HEK293 (cell line): ENCODE data around the gene ADAMTSL3.

Source experiments
- CTCF ChIA-PET: fragments of 350-600 bp; formaldehyde crosslinking; extraction: SDS; loops from one replicate; lab custom pipeline; 2021; ENCODE audit warnings: antibody characterized with exemption; lab: Yijun Ruan, JAX
- POLR2A ChIA-PET: fragments of 300-600 bp; formaldehyde crosslinking; extraction: SDS; loops from one replicate; lab custom pipeline; 2020; ENCODE audit warnings: antibody characterized with exemption, inconsistent platforms; lab: Yijun Ruan, JAX
- H3K27ac ChIP-seq: fragments of 200-500 bp; sonication (Bioruptor generic); 2 replicates; pipeline ENCODE4 v1.5.1; 2014; ENCODE audit warnings: low read depth, low read length, control low read depth, inconsistent platforms; ENCODE audit errors: extremely low read depth
- H3K36me3 ChIP-seq, 2 experiments: fragments of 200-500 bp in 1 of 2; sonication (Bioruptor generic) in 1 of 2; 1 replicate in 1 of 2; 2 replicates in 1 of 2; pipeline ENCODE4 v1.5.1; 2014 to 2017; ENCODE audit warnings: inconsistent platforms in 2 of 2, low read length in 2 of 2; ENCODE audit not compliant: control insufficient read depth in 2 of 2, insufficient read depth in 1 of 2
- H3K4me1 ChIP-seq: fragments of 200-500 bp; sonication (Bioruptor generic); 2 replicates; pipeline ENCODE4 v1.5.1; 2014; ENCODE audit warnings: mild to moderate bottlenecking, low read length, inconsistent platforms; ENCODE audit not compliant: control insufficient read depth, insufficient read depth
- H3K4me3 ChIP-seq: 2 replicates; pipeline ENCODE4 v1.5.1; 2011; ENCODE audit warnings: low read depth, mild to moderate bottlenecking, control low read depth, low read length, moderate library complexity
- H3K9me3 ChIP-seq: fragments of 200-500 bp; sonication (Bioruptor generic); 2 replicates; pipeline ENCODE4 v1.5.1; 2014; ENCODE audit warnings: low read depth, low read length, inconsistent platforms; ENCODE audit not compliant: control insufficient read depth, insufficient read depth
- KLF9 ChIP-seq: fragments of 450-650 bp; formaldehyde crosslinking; IDR thresholded peaks from 2 replicates; pipeline ENCODE4 v1.5.1; 2016; ENCODE audit warnings: missing biosample characterization, missing genetic modification characterization, low read depth
- MZF1 ChIP-seq: fragments of 450-650 bp; formaldehyde crosslinking; IDR thresholded peaks from 2 replicates; pipeline ENCODE4 v1.5.1; 2017; ENCODE audit warnings: missing biosample characterization, missing genetic modification characterization, borderline replicate concordance
- YY2 ChIP-seq: fragments of 450-650 bp; formaldehyde crosslinking; IDR thresholded peaks from 2 replicates; pipeline ENCODE4 v1.5.1; 2016; ENCODE audit warnings: missing biosample characterization, missing genetic modification characterization
- ZBTB48 ChIP-seq: fragments of 450-650 bp; formaldehyde crosslinking; IDR thresholded peaks from 2 replicates; pipeline ENCODE4 v1.5.1; 2016; ENCODE audit warnings: missing biosample characterization, missing genetic modification characterization
- ZFHX2 ChIP-seq: fragments of 450-650 bp; formaldehyde crosslinking; conservative IDR thresholded peaks from 2 replicates; pipeline ENCODE4 v1.5.1; 2016; ENCODE audit warnings: missing biosample characterization, missing genetic modification characterization
- ZNF148 ChIP-seq: fragments of 450-650 bp; formaldehyde crosslinking; IDR thresholded peaks from 2 replicates; pipeline ENCODE4 v1.5.0; 2017; ENCODE audit warnings: missing biosample characterization, missing genetic modification characterization, borderline replicate concordance
- ZNF266 ChIP-seq: fragments of 450-650 bp; formaldehyde crosslinking; IDR thresholded peaks from 2 replicates; pipeline ENCODE4 v1.5.1; 2016; ENCODE audit warnings: missing biosample characterization, missing genetic modification characterization, low read depth
- ZNF302 ChIP-seq: fragments of 450-650 bp; formaldehyde crosslinking; IDR thresholded peaks from 2 replicates; pipeline ENCODE4 v1.5.1; 2016; ENCODE audit warnings: missing biosample characterization, missing genetic modification characterization, low read depth
- ZNF350 ChIP-seq: fragments of 450-650 bp; formaldehyde crosslinking; IDR thresholded peaks from 2 replicates; pipeline ENCODE4 v1.5.0; 2017; ENCODE audit warnings: missing biosample characterization, mild to moderate bottlenecking, missing genetic modification characterization
- ZNF416 ChIP-seq: fragments of 450-650 bp; formaldehyde crosslinking; IDR thresholded peaks from 2 replicates; pipeline ENCODE4 v1.5.1; 2016; ENCODE audit warnings: missing biosample characterization, missing genetic modification characterization
- ZNF48 ChIP-seq: fragments of 450-650 bp; formaldehyde crosslinking; IDR thresholded peaks from 2 replicates; pipeline ENCODE4 v1.5.1; 2016; ENCODE audit warnings: missing biosample characterization, missing genetic modification characterization
- ZNF548 ChIP-seq: fragments of 450-650 bp; formaldehyde crosslinking; IDR thresholded peaks from 2 replicates; pipeline ENCODE4 v1.5.1; 2016; ENCODE audit warnings: missing biosample characterization, missing genetic modification characterization
- ZNF571 ChIP-seq: fragments of 450-650 bp; formaldehyde crosslinking; IDR thresholded peaks from 2 replicates; pipeline ENCODE4 v1.5.0; 2017; ENCODE audit warnings: missing biosample characterization, missing genetic modification characterization
- ZNF580 ChIP-seq: fragments of 450-650 bp; formaldehyde crosslinking; IDR thresholded peaks from 2 replicates; pipeline ENCODE4 v1.5.1; 2016; ENCODE audit warnings: missing biosample characterization, missing genetic modification characterization
- ZNF670 ChIP-seq: fragments of 450-650 bp; formaldehyde crosslinking; IDR thresholded peaks from 2 replicates; pipeline ENCODE4 v1.5.1; 2016; ENCODE audit warnings: missing biosample characterization, missing genetic modification characterization, low read depth
- ZNF791 ChIP-seq: fragments of 450-650 bp; formaldehyde crosslinking; IDR thresholded peaks from 2 replicates; pipeline ENCODE4 v1.5.1; 2016; ENCODE audit warnings: missing biosample characterization, missing genetic modification characterization
- TF ChIP-seq, protein P1 (sequence below): IDR thresholded peaks from 2 replicates; pipeline ENCODE4 v1.6.1; 2011; ENCODE audit warnings: mild to moderate bottlenecking, low read depth, low read length, borderline replicate concordance
- TF ChIP-seq, protein P2 (sequence below): fragments of 450-650 bp; formaldehyde crosslinking; IDR thresholded peaks from 2 replicates; pipeline ENCODE4 v1.5.1; 2016; ENCODE audit warnings: missing biosample characterization, missing genetic modification characterization
- TF ChIP-seq, protein P3 (sequence below): fragments of 450-650 bp; formaldehyde crosslinking; IDR thresholded peaks from 2 replicates; pipeline ENCODE4 v1.5.1; 2017; ENCODE audit warnings: missing biosample characterization, missing genetic modification characterization
- TF ChIP-seq, protein P4 (sequence below): sonication (generic); formaldehyde crosslinking; IDR thresholded peaks from 2 replicates; pipeline ENCODE4 v1.8.1; 2022; ENCODE audit warnings: mild to moderate bottlenecking, moderate library complexity, missing genetic modification reagents

ADAMTSL3 gene

GRCh38 chr15:83732770-83733169 is 78.8 kb downstream of the ADAMTSL3 start:
- POLR2A ChIA-PET = no interaction called here
- CTCF ChIA-PET = interaction anchor here (0.6 to 1.7 kb wide), 3 partner anchors 37 to 302 kb away, joined by 3 to 7 read pairs (median 4); no protein-coding TSS in a partner anchor

GRCh38 chr15:83733206-83733605 is 79.3 kb downstream of the ADAMTSL3 start:
- no peak overlapping the region for H3K27ac ChIP-seq
- ChIA-PET CTCF (interaction anchor here (1.2 to 1.7 kb wide), 2 partner anchors 168 to 302 kb away, joined by 4 to 7 read pairs; no protein-coding TSS in a partner anchor), POLR2A (no interaction called here)
- no peaks in the 10 kb centered on the region for H3K36me3 ChIP-seq
- TF ChIP-seq, protein P1, sequence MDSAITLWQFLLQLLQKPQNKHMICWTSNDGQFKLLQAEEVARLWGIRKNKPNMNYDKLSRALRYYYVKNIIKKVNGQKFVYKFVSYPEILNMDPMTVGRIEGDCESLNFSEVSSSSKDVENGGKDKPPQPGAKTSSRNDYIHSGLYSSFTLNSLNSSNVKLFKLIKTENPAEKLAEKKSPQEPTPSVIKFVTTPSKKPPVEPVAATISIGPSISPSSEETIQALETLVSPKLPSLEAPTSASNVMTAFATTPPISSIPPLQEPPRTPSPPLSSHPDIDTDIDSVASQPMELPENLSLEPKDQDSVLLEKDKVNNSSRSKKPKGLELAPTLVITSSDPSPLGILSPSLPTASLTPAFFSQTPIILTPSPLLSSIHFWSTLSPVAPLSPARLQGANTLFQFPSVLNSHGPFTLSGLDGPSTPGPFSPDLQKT = no peak
- TF ChIP-seq ZNF350 (tag by site-specific recombination) (no peak), ZNF791 (tag by site-specific recombination) (no peak), ZNF266 (tag by site-specific recombination) (no peak), ZNF302 (tag by site-specific recombination) (no peak), ZNF48 (tag by site-specific recombination) (no peak), ZNF580 (tag by site-specific recombination) (no peak), ZNF416 (tag by site-specific recombination) (no peak), ZFHX2 (tag by site-specific recombination) (no peak), KLF9 (tag by site-specific recombination) (no peak), YY2 (tag by site-specific recombination) (no peak), ZNF571 (no peak)
- TF ChIP-seq, protein P2, sequence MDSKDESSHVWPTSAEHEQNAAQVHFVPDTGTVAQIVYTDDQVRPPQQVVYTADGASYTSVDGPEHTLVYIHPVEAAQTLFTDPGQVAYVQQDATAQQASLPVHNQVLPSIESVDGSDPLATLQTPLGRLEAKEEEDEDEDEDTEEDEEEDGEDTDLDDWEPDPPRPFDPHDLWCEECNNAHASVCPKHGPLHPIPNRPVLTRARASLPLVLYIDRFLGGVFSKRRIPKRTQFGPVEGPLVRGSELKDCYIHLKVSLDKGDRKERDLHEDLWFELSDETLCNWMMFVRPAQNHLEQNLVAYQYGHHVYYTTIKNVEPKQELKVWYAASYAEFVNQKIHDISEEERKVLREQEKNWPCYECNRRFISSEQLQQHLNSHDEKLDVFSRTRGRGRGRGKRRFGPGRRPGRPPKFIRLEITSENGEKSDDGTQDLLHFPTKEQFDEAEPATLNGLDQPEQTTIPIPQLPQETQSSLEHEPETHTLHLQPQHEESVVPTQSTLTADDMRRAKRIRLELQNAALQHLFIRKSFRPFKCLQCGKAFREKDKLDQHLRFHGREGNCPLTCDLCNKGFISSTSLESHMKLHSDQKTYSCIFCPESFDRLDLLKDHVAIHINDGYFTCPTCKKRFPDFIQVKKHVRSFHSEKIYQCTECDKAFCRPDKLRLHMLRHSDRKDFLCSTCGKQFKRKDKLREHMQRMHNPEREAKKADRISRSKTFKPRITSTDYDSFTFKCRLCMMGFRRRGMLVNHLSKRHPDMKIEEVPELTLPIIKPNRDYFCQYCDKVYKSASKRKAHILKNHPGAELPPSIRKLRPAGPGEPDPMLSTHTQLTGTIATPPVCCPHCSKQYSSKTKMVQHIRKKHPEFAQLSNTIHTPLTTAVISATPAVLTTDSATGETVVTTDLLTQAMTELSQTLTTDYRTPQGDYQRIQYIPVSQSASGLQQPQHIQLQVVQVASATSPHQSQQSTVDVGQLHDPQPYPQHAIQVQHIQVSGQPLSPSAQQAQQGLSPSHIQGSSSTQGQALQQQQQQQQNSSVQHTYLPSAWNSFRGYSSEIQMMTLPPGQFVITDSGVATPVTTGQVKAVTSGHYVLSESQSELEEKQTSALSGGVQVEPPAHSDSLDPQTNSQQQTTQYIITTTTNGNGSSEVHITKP = no peak
- TF ChIP-seq, protein P3, sequence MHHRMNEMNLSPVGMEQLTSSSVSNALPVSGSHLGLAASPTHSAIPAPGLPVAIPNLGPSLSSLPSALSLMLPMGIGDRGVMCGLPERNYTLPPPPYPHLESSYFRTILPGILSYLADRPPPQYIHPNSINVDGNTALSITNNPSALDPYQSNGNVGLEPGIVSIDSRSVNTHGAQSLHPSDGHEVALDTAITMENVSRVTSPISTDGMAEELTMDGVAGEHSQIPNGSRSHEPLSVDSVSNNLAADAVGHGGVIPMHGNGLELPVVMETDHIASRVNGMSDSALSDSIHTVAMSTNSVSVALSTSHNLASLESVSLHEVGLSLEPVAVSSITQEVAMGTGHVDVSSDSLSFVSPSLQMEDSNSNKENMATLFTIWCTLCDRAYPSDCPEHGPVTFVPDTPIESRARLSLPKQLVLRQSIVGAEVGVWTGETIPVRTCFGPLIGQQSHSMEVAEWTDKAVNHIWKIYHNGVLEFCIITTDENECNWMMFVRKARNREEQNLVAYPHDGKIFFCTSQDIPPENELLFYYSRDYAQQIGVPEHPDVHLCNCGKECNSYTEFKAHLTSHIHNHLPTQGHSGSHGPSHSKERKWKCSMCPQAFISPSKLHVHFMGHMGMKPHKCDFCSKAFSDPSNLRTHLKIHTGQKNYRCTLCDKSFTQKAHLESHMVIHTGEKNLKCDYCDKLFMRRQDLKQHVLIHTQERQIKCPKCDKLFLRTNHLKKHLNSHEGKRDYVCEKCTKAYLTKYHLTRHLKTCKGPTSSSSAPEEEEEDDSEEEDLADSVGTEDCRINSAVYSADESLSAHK (tag by site-specific recombination) = no peak
- TF ChIP-seq, protein P4, sequence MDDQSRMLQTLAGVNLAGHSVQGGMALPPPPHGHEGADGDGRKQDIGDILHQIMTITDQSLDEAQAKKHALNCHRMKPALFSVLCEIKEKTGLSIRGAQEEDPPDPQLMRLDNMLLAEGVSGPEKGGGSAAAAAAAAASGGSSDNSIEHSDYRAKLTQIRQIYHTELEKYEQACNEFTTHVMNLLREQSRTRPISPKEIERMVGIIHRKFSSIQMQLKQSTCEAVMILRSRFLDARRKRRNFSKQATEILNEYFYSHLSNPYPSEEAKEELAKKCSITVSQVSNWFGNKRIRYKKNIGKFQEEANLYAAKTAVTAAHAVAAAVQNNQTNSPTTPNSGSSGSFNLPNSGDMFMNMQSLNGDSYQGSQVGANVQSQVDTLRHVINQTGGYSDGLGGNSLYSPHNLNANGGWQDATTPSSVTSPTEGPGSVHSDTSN (CRISPR knock-in tag) = no peak
- no peaks in the 10 kb centered on the region for H3K9me3 ChIP-seq
- H3K4me3 ChIP-seq = no peak overlapping the region
- no peaks in the 10 kb centered on the region for H3K4me1 ChIP-seq

More at GRCh38 chr15:83732770-83733169, 78.8 kb downstream of the ADAMTSL3 start:
- Histone ChIP-seq H3K4me1 (no peaks in the 10 kb centered on the region), H3K9me3 (no peaks in the 10 kb centered on the region), H3K36me3 (no peaks in the 10 kb centered on the region), H3K4me3 (no peak overlapping the region), H3K27ac (no peak overlapping the region)
- TF ChIP-seq ZNF148 (tag by site-specific recombination) (no peak), MZF1 (tag by site-specific recombination) (no peak), ZNF548 (tag by site-specific recombination) (no peak), ZNF670 (tag by site-specific recombination) (no peak), ZBTB48 (tag by site-specific recombination) (no peak)
